ENCODE measurements around the gene COMMD9.

COMMD9 gene

DNA sequence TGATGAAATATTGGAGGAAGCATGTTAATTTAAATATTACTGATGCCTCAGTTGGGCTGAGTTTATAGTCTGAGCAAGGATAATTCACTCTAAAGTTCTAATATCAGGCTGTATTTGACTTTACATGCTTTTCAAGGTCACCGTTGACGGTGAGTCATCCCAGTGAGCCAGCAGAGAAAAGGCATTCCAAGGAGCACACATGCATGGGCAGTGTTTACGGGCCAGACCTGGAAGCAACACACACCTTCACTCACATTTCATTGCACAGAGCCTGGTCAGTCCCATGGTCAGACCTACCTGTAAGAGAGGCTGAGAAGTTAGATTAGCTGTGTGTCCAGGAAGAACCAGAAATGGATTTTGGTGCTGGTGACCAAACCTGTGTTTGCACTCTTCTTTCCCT is 53.5 kb downstream of the COMMD9 start (continued):
- TF ChIP-seq, protein P1, sequence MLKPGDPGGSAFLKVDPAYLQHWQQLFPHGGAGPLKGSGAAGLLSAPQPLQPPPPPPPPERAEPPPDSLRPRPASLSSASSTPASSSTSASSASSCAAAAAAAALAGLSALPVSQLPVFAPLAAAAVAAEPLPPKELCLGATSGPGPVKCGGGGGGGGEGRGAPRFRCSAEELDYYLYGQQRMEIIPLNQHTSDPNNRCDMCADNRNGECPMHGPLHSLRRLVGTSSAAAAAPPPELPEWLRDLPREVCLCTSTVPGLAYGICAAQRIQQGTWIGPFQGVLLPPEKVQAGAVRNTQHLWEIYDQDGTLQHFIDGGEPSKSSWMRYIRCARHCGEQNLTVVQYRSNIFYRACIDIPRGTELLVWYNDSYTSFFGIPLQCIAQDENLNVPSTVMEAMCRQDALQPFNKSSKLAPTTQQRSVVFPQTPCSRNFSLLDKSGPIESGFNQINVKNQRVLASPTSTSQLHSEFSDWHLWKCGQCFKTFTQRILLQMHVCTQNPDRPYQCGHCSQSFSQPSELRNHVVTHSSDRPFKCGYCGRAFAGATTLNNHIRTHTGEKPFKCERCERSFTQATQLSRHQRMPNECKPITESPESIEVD (tag by site-specific recombination; IDR thresholded peaks at IDR 0.05): no peak
- TF ChIP-seq ZNF701 (tag by site-specific recombination; IDR thresholded peaks at IDR 0.05) (no peak), REPIN1 (tag by site-specific recombination; IDR thresholded peaks at IDR 0.05; ENCODE audit: low read depth) (no peak), ZNF341 (tag by site-specific recombination; IDR thresholded peaks at IDR 0.05; ENCODE audit: low read depth) (no peak), ZNF16 (tag by site-specific recombination; IDR thresholded peaks at IDR 0.05; ENCODE audit: low read depth) (no peak), ZNF658 (tag by site-specific recombination; IDR thresholded peaks at IDR 0.05) (no peak), ZBTB7A (tag by site-specific recombination; IDR thresholded peaks at IDR 0.05; ENCODE audit: low read depth) (no peak), ZNF248 (tag by site-specific recombination; IDR thresholded peaks at IDR 0.05) (no peak), GLI4 (tag by site-specific recombination; IDR thresholded peaks at IDR 0.05) (no peak)
- TF ChIP-seq, protein P2, sequence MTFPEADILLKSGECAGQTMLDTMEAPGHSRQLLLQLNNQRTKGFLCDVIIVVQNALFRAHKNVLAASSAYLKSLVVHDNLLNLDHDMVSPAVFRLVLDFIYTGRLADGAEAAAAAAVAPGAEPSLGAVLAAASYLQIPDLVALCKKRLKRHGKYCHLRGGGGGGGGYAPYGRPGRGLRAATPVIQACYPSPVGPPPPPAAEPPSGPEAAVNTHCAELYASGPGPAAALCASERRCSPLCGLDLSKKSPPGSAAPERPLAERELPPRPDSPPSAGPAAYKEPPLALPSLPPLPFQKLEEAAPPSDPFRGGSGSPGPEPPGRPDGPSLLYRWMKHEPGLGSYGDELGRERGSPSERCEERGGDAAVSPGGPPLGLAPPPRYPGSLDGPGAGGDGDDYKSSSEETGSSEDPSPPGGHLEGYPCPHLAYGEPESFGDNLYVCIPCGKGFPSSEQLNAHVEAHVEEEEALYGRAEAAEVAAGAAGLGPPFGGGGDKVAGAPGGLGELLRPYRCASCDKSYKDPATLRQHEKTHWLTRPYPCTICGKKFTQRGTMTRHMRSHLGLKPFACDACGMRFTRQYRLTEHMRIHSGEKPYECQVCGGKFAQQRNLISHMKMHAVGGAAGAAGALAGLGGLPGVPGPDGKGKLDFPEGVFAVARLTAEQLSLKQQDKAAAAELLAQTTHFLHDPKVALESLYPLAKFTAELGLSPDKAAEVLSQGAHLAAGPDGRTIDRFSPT (tag by site-specific recombination; IDR thresholded peaks at IDR 0.05): no peak
- TF ChIP-seq, protein P3, sequence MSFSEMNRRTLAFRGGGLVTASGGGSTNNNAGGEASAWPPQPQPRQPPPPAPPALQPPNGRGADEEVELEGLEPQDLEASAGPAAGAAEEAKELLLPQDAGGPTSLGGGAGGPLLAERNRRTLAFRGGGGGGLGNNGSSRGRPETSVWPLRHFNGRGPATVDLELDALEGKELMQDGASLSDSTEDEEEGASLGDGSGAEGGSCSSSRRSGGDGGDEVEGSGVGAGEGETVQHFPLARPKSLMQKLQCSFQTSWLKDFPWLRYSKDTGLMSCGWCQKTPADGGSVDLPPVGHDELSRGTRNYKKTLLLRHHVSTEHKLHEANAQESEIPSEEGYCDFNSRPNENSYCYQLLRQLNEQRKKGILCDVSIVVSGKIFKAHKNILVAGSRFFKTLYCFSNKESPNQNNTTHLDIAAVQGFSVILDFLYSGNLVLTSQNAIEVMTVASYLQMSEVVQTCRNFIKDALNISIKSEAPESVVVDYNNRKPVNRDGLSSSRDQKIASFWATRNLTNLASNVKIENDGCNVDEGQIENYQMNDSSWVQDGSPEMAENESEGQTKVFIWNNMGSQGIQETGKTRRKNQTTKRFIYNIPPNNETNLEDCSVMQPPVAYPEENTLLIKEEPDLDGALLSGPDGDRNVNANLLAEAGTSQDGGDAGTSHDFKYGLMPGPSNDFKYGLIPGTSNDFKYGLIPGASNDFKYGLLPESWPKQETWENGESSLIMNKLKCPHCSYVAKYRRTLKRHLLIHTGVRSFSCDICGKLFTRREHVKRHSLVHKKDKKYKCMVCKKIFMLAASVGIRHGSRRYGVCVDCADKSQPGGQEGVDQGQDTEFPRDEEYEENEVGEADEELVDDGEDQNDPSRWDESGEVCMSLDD (tag by site-specific recombination; IDR thresholded peaks at IDR 0.05): no peak
- TF ChIP-seq, protein P4, sequence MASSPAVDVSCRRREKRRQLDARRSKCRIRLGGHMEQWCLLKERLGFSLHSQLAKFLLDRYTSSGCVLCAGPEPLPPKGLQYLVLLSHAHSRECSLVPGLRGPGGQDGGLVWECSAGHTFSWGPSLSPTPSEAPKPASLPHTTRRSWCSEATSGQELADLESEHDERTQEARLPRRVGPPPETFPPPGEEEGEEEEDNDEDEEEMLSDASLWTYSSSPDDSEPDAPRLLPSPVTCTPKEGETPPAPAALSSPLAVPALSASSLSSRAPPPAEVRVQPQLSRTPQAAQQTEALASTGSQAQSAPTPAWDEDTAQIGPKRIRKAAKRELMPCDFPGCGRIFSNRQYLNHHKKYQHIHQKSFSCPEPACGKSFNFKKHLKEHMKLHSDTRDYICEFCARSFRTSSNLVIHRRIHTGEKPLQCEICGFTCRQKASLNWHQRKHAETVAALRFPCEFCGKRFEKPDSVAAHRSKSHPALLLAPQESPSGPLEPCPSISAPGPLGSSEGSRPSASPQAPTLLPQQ (tag by site-specific recombination; IDR thresholded peaks at IDR 0.05): no peak

DNA sequence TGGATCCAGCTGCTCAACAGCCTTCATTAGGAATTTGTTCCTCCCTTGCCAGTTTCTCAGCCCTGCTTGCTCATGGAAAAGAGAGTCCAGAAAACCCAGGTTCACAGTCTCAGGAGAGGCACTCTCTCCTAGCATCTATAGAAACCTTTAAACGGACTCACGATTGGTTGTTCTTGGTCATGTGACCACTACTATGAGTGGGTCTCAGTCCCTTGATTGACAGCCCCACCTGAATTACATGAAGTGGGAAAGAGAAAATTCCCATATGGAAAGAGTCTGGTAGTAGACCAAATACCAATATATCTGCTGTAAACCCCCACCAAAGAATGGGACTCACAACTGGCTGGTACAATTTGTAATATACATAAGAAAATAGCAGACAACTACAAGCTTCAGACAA is 54.4 kb downstream of the COMMD9 start:
- ChIA-PET CTCF (interaction anchor here (0.6 to 1.9 kb wide), 3 partner anchors 24 to 1093 kb away, joined by 3 to 4 read pairs (median 4); no protein-coding TSS in a partner anchor), POLR2A (no interaction called here)
- no peaks in the 10 kb centered on the region for H3K9me3 ChIP-seq (ENCODE audit: control insufficient read depth, insufficient read depth, low read depth, low read length)
- no peak overlapping the region for H3K27ac ChIP-seq (ENCODE audit: extremely low read depth, low read depth, low read length)
- no peaks in the 10 kb centered on the region for H3K36me3 ChIP-seq (ENCODE audit: control insufficient read depth in 2 of 2, insufficient read depth in 1 of 2, low read length in 2 of 2)
- H3K4me3 ChIP-seq (ENCODE audit: low read depth, low read length): no peak overlapping the region
- H3K4me1 ChIP-seq (ENCODE audit: control insufficient read depth, insufficient read depth, low read length): 0 out of 2 replicates have a peak, but pooled peaks cover 2% of the 10 kb centered on the region
- TF ChIP-seq ZNF585B (tag by site-specific recombination; IDR thresholded peaks at IDR 0.05): no peak
- no peak for TF ChIP-seq ZFP3 (tag by site-specific recombination; IDR thresholded peaks at IDR 0.05; ENCODE audit: low read depth)
- no peak for TF ChIP-seq ZNF138 (tag by site-specific recombination; IDR thresholded peaks at IDR 0.05; ENCODE audit: borderline replicate concordance)
- TF ChIP-seq HOXC10 (CRISPR knock-in tag; IDR thresholded peaks at IDR 0.05): no peak
- no peak for TF ChIP-seq ZNF239 (tag by site-specific recombination; IDR thresholded peaks at IDR 0.05)
- no peak for TF ChIP-seq ZNF521 (tag by site-specific recombination; IDR thresholded peaks at IDR 0.05)
- no peak for TF ChIP-seq ZNF292 (tag by site-specific recombination; IDR thresholded peaks at IDR 0.05; ENCODE audit: borderline replicate concordance, low read depth)
- TF ChIP-seq, protein P4 (tag by site-specific recombination; IDR thresholded peaks at IDR 0.05): no peak
- no peak for TF ChIP-seq ZBTB8A (tag by site-specific recombination; IDR thresholded peaks at IDR 0.05)
- TF ChIP-seq, protein P5, sequence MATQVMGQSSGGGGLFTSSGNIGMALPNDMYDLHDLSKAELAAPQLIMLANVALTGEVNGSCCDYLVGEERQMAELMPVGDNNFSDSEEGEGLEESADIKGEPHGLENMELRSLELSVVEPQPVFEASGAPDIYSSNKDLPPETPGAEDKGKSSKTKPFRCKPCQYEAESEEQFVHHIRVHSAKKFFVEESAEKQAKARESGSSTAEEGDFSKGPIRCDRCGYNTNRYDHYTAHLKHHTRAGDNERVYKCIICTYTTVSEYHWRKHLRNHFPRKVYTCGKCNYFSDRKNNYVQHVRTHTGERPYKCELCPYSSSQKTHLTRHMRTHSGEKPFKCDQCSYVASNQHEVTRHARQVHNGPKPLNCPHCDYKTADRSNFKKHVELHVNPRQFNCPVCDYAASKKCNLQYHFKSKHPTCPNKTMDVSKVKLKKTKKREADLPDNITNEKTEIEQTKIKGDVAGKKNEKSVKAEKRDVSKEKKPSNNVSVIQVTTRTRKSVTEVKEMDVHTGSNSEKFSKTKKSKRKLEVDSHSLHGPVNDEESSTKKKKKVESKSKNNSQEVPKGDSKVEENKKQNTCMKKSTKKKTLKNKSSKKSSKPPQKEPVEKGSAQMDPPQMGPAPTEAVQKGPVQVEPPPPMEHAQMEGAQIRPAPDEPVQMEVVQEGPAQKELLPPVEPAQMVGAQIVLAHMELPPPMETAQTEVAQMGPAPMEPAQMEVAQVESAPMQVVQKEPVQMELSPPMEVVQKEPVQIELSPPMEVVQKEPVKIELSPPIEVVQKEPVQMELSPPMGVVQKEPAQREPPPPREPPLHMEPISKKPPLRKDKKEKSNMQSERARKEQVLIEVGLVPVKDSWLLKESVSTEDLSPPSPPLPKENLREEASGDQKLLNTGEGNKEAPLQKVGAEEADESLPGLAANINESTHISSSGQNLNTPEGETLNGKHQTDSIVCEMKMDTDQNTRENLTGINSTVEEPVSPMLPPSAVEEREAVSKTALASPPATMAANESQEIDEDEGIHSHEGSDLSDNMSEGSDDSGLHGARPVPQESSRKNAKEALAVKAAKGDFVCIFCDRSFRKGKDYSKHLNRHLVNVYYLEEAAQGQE (tag by site-specific recombination; IDR thresholded peaks at IDR 0.05): no peak
- no peak for TF ChIP-seq ZNF544 (tag by site-specific recombination; IDR thresholded peaks at IDR 0.05)
- TF ChIP-seq KLF9 (tag by site-specific recombination; IDR thresholded peaks at IDR 0.05; ENCODE audit: low read depth): no peak
- TF ChIP-seq OSR2 (tag by site-specific recombination; IDR thresholded peaks at IDR 0.05): no peak
- no peak for TF ChIP-seq ZNF121 (tag by site-specific recombination; IDR thresholded peaks at IDR 0.05)
